Measurements from ENCODE around the gene WNT11. TPM values are rescaled to one million over a fixed set of nuclear protein-coding genes. Genes with fewer than 3 reads are reported as not detected.
A peak's percentile ranks its signal among the peaks of the same experiment; 100 is the strongest.

Gene WNT11
- total RNA-seq, 2 donors from 2014 or later = 0.57 to 2.1 TPM

- H3K9me3 ChIP-seq (ENCODE audit: control insufficient read depth, low read length, poor library complexity, severe bottlenecking) = no peaks in the 10 kb centered on the region
- no peak for DNase-seq
- no peak for ATAC-seq
- Mint-ChIP-seq H3K27me3 (no peaks in the 10 kb centered on the region), H3K4me3 (no peak overlapping the region), H3K27ac (no peak overlapping the region), H3K36me3 (ENCODE audit: low read depth) (no peaks in the 10 kb centered on the region), H3K4me1 (peaks cover 8% of the 10 kb centered on the region)
Observed at GRCh38 chr11:76243193-76243956, 37.1 kb upstream of the WNT11 start.

- Mint-ChIP-seq H3K4me3 (no peak overlapping the region), H3K36me3 (ENCODE audit: low read depth) (no peaks in the 10 kb centered on the region), H3K27me3 (no peaks in the 10 kb centered on the region), H3K27ac (no peak overlapping the region), H3K4me1 (peaks cover 8% of the 10 kb centered on the region)
- ATAC-seq (no peak), DNase-seq (no peak)
- H3K9me3 ChIP-seq (ENCODE audit: control insufficient read depth, low read length, poor library complexity, severe bottlenecking) = no peaks in the 10 kb centered on the region
Observed at GRCh38 chr11:76242004-76242779, 35.9 kb upstream of the WNT11 start.

- H3K4me3 Mint-ChIP-seq = no peak overlapping the region
- no peak overlapping the region for H3K27ac Mint-ChIP-seq
- no peaks in the 10 kb centered on the region for H3K27me3 Mint-ChIP-seq
- DNase-seq (no peak), ATAC-seq (no peak)
- H3K4me1 Mint-ChIP-seq = peaks cover 11% of the 10 kb centered on the region
- H3K36me3 Mint-ChIP-seq (ENCODE audit: low read depth) = no peaks in the 10 kb centered on the region
- no peaks in the 10 kb centered on the region for H3K9me3 ChIP-seq (ENCODE audit: control insufficient read depth, low read length, poor library complexity, severe bottlenecking)
Observed at GRCh38 chr11:76241243-76242000, 35.1 kb upstream of the WNT11 start.

GRCh38 chr11:76240666-76241065 lies 34.4 kb upstream of the WNT11 start:
- H3K36me3 Mint-ChIP-seq (ENCODE audit: low read depth) = no peaks in the 10 kb centered on the region
- no peak overlapping the region for H3K4me3 Mint-ChIP-seq
- ATAC-seq (no peak), DNase-seq (no peak)
- peaks cover 17% of the 10 kb centered on the region for H3K4me1 Mint-ChIP-seq
- no peak overlapping the region for H3K27ac Mint-ChIP-seq
- H3K27me3 Mint-ChIP-seq = no peaks in the 10 kb centered on the region
- no peaks in the 10 kb centered on the region for H3K9me3 ChIP-seq (ENCODE audit: control insufficient read depth, low read length, poor library complexity, severe bottlenecking)

- no peaks in the 10 kb centered on the region for H3K27me3 Mint-ChIP-seq
- no peak overlapping the region for H3K27ac Mint-ChIP-seq
- ATAC-seq (no peak), DNase-seq (no peak)
- no peaks in the 10 kb centered on the region for H3K36me3 Mint-ChIP-seq (ENCODE audit: low read depth)
- H3K9me3 ChIP-seq (ENCODE audit: control insufficient read depth, low read length, poor library complexity, severe bottlenecking) = no peaks in the 10 kb centered on the region
- H3K4me3 Mint-ChIP-seq = no peak overlapping the region
- peaks cover 18% of the 10 kb centered on the region for H3K4me1 Mint-ChIP-seq
Observed at GRCh38 chr11:76240161-76240540, 33.8 kb upstream of the WNT11 start.

GRCh38 chr11:76239483-76240160 lies 33.3 kb upstream of the WNT11 start:
- Mint-ChIP-seq H3K36me3 (ENCODE audit: low read depth) (no peaks in the 10 kb centered on the region), H3K4me3 (no peak overlapping the region), H3K4me1 (peaks cover 18% of the 10 kb centered on the region), H3K27me3 (no peaks in the 10 kb centered on the region), H3K27ac (no peak overlapping the region)
- H3K9me3 ChIP-seq (ENCODE audit: control insufficient read depth, low read length, poor library complexity, severe bottlenecking) = no peaks in the 10 kb centered on the region
- DNase-seq = no peak
- ATAC-seq = no peak

- no peaks in the 10 kb centered on the region for H3K9me3 ChIP-seq (ENCODE audit: control insufficient read depth, low read length, poor library complexity, severe bottlenecking)
- Mint-ChIP-seq H3K4me1 (peaks cover 19% of the 10 kb centered on the region), H3K27me3 (no peaks in the 10 kb centered on the region), H3K36me3 (ENCODE audit: low read depth) (no peaks in the 10 kb centered on the region), H3K4me3 (no peak overlapping the region), H3K27ac (no peak overlapping the region)
- DNase-seq (no peak), ATAC-seq (no peak)
Observed at GRCh38 chr11:76238551-76238950, 32.2 kb upstream of the WNT11 start.

GRCh38 chr11:76237914-76238313 lies 31.6 kb upstream of the WNT11 start:
- Mint-ChIP-seq H3K27me3 (no peaks in the 10 kb centered on the region), H3K4me1 (peaks cover 22% of the 10 kb centered on the region), H3K36me3 (ENCODE audit: low read depth) (no peaks in the 10 kb centered on the region), H3K27ac (no peak overlapping the region), H3K4me3 (no peak overlapping the region)
- no peaks in the 10 kb centered on the region for H3K9me3 ChIP-seq (ENCODE audit: control insufficient read depth, low read length, poor library complexity, severe bottlenecking)
- DNase-seq = no peak
- no peak for ATAC-seq

- no peak for DNase-seq
- Mint-ChIP-seq H3K36me3 (ENCODE audit: low read depth) (no peaks in the 10 kb centered on the region), H3K27me3 (no peaks in the 10 kb centered on the region), H3K4me3 (peak overlapping the region; percentile 91), H3K4me1 (peaks cover 30% of the 10 kb centered on the region), H3K27ac (peak overlapping the region; percentile 93)
- no peaks in the 10 kb centered on the region for H3K9me3 ChIP-seq (ENCODE audit: control insufficient read depth, low read length, poor library complexity, severe bottlenecking)
- ATAC-seq = no peak
Observed at GRCh38 chr11:76237000-76237649, 30.8 kb upstream of the WNT11 start.

- Mint-ChIP-seq H3K4me3 (peak overlapping the region; percentile 91), H3K36me3 (ENCODE audit: low read depth) (no peaks in the 10 kb centered on the region), H3K27ac (peak overlapping the region; percentile 93), H3K27me3 (no peaks in the 10 kb centered on the region), H3K4me1 (peaks cover 34% of the 10 kb centered on the region)
- no peaks in the 10 kb centered on the region for H3K9me3 ChIP-seq (ENCODE audit: control insufficient read depth, low read length, poor library complexity, severe bottlenecking)
- ATAC-seq (no peak), DNase-seq (peak in 1 of 3 donors; percentile 17)
Observed at GRCh38 chr11:76236092-76236999, 30.0 kb upstream of the WNT11 start.

- Mint-ChIP-seq H3K27me3 (no peaks in the 10 kb centered on the region), H3K36me3 (ENCODE audit: low read depth) (no peaks in the 10 kb centered on the region), H3K4me3 (peak overlapping the region; percentile 91), H3K4me1 (peaks cover 34% of the 10 kb centered on the region), H3K27ac (peak overlapping the region; percentile 93)
- peak; percentile 88 for ATAC-seq
- H3K9me3 ChIP-seq (ENCODE audit: control insufficient read depth, low read length, poor library complexity, severe bottlenecking) = no peaks in the 10 kb centered on the region
- DNase-seq = peak; percentile 69 to 87 (median 85)
Observed at GRCh38 chr11:76235233-76236091, 29.2 kb upstream of the WNT11 start.
